Dedifferentiated amniotic fluid mesenchymal stem cell (primary cell): ENCODE results near the gene TRIM72.
A peak's percentile ranks its signal among the peaks of the same experiment; 100 is the strongest.
"Not testable (repeated sequence)": the region's sequence is repeated elsewhere in the genome, so short reads cannot be mapped to it uniquely, and the experiment has no call there.

Experiments used
- DNase-seq: peaks from one replicate; pipeline ENCODE4 v3.0.0-alpha.2; 2016; ENCODE audit errors: extremely low spot score

The TRIM72 gene

GRCh38 chr16:31213877-31214707 lies at the start of gene TRIM72:
Gene TRIM72, plus strand, starts transcription at chr16:31214119. Its CDS starts 620 bp downstream, at chr16:31214739.
- DNase-seq: no peak

GRCh38 chr16:31167315-31167714 lies 46.6 kb upstream of the TRIM72 start:
- no peak for DNase-seq

- DNase-seq: no peak
Observed at GRCh38 chr16:31168848-31169247, 45.1 kb upstream of the TRIM72 start.

- not testable (repeated sequence) for DNase-seq
Observed at GRCh38 chr16:31170048-31170447, 43.9 kb upstream of the TRIM72 start.

- DNase-seq: no peak
Observed at GRCh38 chr16:31177136-31177535, 36.8 kb upstream of the TRIM72 start.

- DNase-seq: no peak
Observed at GRCh38 chr16:31179219-31179746, 34.6 kb upstream of the TRIM72 start.

GRCh38 chr16:31179747-31180459 lies 34.0 kb upstream of the TRIM72 start, which contains the start of gene FUS:
Gene FUS, plus strand, starts transcription at chr16:31180139. Its CDS starts 76 bp downstream, at chr16:31180215.
- DNase-seq: peak; percentile 77

GRCh38 chr16:31181102-31181830 lies 32.7 kb upstream of the TRIM72 start:
- no peak for DNase-seq

GRCh38 chr16:31182391-31182790 lies 31.5 kb upstream of the TRIM72 start:
- DNase-seq: no peak

GRCh38 chr16:31183432-31184428 lies 30.2 kb upstream of the TRIM72 start:
- DNase-seq: no peak

GRCh38 chr16:31184888-31185287 lies 29.0 kb upstream of the TRIM72 start:
- DNase-seq: no peak

GRCh38 chr16:31185339-31185738 lies 28.6 kb upstream of the TRIM72 start:
- no peak for DNase-seq

- DNase-seq: no peak
Observed at GRCh38 chr16:31186176-31186575, 27.7 kb upstream of the TRIM72 start.

- no peak for DNase-seq
Observed at GRCh38 chr16:31186930-31187807, 26.8 kb upstream of the TRIM72 start.

GRCh38 chr16:31187808-31188189 lies 26.1 kb upstream of the TRIM72 start:
- DNase-seq: no peak

GRCh38 chr16:31188450-31189411 lies 25.2 kb upstream of the TRIM72 start:
- no peak for DNase-seq

GRCh38 chr16:31189412-31189778 lies 24.5 kb upstream of the TRIM72 start:
- no peak for DNase-seq

- no peak for DNase-seq
Observed at GRCh38 chr16:31190061-31190460, 23.9 kb upstream of the TRIM72 start.
